Suprapubic skin (tissue), 4 donors: ENCODE results near the gene A2ML1.

ENCODE experiments used
- EP300 ChIP-seq: sonication (generic); formaldehyde crosslinking; IDR thresholded peaks from one replicate; pipeline ENCODE4 v1.6.1; 2017; ENCODE audit warnings: antibody characterized with exemption
- POLR2AphosphoS5 ChIP-seq, 3 donors: sonication (generic); formaldehyde crosslinking; IDR thresholded peaks; one replicate each; pipeline ENCODE4 v1.6.1; 2017; ENCODE audit warnings: antibody characterized with exemption in 3 of 3
- TF ChIP-seq, protein P1 (sequence below), 2 donors: fragments of 200-600 bp in 1 of 2; fragments of 450-650 bp in 1 of 2; sonication (generic) in 1 of 2; IDR thresholded peaks; one replicate each; pipeline ENCODE4 v1.5.1; 2016 to 2019; ENCODE audit warnings: antibody characterized with exemption in 2 of 2, mild to moderate bottlenecking in 1 of 2, moderate library complexity in 1 of 2

DNA sequence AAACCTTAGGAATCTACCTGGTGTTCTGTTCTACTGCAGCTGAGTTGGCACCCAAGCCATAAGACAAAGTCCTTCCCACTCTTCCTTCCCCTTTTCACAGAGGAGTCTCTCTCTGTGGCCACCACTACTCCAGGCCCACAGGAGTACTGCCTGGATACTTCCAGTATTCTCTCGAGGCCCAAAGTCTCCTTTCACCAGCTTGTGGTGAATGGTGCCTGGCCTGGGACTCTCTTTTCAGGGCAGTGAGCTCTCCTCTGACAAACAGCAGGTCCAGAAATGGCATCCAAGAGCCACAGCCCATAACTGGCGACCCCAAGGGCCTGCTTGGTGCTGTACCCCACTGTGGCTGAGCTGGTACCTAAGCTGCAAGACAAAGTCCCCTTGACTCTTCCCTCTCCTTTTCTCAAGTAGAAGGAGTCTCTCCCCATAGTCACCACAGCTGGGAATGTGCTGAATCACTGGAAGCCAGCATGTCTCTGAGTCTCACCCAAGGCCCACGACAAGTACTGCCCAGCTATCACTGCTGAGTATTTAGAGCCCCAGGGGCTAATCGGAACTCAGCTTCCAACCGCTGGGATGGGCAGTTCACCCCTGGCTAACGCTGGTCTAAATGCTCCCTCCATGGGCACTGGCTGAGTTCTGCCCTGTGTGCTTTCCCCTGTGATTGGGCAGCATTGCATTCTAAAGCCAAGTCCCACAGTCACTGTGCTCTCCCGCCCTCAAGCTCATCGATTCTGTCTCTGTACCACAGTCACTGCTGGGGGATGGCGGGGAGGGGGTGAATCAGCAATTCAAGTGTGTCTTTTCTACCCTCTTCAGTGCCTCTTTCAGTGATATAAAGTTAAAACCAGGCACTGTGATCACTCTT is 6.1 kb downstream of the A2ML1 start:
- no peak for TF ChIP-seq POLR2AphosphoS5 (IDR thresholded peaks at IDR 0.05)
- TF ChIP-seq, protein P1, sequence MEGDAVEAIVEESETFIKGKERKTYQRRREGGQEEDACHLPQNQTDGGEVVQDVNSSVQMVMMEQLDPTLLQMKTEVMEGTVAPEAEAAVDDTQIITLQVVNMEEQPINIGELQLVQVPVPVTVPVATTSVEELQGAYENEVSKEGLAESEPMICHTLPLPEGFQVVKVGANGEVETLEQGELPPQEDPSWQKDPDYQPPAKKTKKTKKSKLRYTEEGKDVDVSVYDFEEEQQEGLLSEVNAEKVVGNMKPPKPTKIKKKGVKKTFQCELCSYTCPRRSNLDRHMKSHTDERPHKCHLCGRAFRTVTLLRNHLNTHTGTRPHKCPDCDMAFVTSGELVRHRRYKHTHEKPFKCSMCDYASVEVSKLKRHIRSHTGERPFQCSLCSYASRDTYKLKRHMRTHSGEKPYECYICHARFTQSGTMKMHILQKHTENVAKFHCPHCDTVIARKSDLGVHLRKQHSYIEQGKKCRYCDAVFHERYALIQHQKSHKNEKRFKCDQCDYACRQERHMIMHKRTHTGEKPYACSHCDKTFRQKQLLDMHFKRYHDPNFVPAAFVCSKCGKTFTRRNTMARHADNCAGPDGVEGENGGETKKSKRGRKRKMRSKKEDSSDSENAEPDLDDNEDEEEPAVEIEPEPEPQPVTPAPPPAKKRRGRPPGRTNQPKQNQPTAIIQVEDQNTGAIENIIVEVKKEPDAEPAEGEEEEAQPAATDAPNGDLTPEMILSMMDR (IDR thresholded peaks at IDR 0.05), result no peak
- TF ChIP-seq EP300, result no peak
